ENCODE measurements around the gene UAP1L1.
"Not testable (repeated sequence)": the region's sequence is repeated elsewhere in the genome, so short reads cannot be mapped to it uniquely, and the experiment has no call there.

Gene UAP1L1

GRCh38 chr9:137114220-137114612 is 36.9 kb downstream of the UAP1L1 start:
- no peak for DNase-seq (ENCODE audit: low read depth in 2 of 2)

- peak; percentile 54 to 75 for DNase-seq (ENCODE audit: low read depth in 2 of 2)
Observed at GRCh38 chr9:137114613-137115393, 37.5 kb downstream of the UAP1L1 start, which contains the start of gene DPP7. Gene DPP7, minus strand, starts transcription at chr9:137114733. Its CDS starts 20 bp downstream, at chr9:137114713.

- DNase-seq (ENCODE audit: low read depth in 2 of 2): no peak
Observed at GRCh38 chr9:137115394-137116026, 38.2 kb downstream of the UAP1L1 start.

GRCh38 chr9:137116027-137116507 is 38.8 kb downstream of the UAP1L1 start:
- no peak for DNase-seq (ENCODE audit: low read depth in 2 of 2)

GRCh38 chr9:137116728-137117127 is 39.4 kb downstream of the UAP1L1 start:
- no peak for DNase-seq (ENCODE audit: low read depth in 2 of 2)

DNA sequence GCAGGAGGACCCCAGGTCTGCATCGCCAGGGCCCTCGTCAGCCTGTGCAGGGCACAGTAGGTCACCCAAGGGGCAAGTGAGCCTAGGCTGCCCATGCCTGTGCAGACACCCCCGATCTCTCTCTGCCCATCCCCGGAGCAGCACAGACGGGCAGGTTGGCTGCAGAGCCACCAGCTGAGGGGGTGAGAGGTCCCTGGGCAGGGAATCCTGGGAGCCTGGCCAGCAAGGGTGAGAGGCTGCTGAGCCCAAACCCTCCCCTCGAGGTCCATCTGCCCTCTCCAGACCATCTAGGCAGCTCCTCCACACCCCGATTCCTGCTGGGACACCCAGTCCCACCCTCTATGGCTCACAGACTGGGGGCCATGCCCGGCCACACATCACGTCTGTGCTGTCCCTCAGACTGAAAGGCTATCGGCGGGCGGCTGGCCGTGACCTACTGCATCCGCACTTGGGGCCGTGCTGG is 40.0 kb downstream of the UAP1L1 start:
- DNase-seq (ENCODE audit: low read depth in 2 of 2): no peak

DNA sequence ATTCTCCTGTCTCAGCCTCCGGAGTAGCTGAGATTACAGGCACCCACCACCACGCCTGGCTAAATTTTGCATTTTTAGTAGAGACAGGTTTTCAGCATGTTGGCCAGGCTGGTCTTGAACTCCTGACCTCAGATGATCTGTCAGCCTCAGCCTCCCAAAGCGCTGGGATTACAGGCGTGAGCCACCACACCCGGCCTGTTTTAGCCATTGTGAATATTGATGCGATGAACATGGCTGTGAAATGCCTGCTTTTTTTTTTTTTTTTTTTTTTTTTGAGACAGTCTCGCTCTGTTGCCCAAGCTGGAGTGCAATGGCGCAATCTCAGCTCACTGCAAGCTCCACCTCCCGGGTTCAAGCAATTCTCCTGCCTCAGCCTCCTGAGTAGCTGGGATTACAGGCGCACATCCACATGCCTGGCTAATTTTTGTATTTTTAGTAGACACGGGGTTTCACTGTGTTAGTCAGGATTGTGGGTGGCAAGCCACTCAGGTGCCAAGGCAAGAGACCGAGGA is 40.8 kb downstream of the UAP1L1 start:
- DNase-seq (ENCODE audit: low read depth in 2 of 2): not testable (repeated sequence)

- DNase-seq (ENCODE audit: low read depth in 2 of 2): not testable (repeated sequence)
Observed at GRCh38 chr9:137121927-137122795, 44.8 kb downstream of the UAP1L1 start.

- not testable (repeated sequence) for DNase-seq (ENCODE audit: low read depth in 2 of 2)
Observed at GRCh38 chr9:137122796-137123467, 45.6 kb downstream of the UAP1L1 start.

DNA sequence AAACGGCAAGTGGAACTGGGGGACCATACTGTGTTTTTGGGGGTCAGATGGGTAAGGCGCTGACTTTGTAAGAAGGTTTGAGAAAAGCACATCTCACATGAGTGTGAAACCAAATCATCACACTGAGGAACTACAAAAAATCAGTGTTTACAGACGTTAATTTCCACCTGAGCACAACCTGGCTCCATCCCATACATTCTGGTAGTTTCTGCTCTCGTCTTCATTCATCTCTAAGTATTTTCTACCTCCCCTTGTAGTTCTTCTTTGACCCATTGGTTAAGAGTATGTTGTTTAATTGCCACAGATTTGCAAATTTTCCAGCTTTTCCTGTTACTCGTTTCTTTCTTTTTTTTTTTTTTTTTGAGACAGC is 46.1 kb downstream of the UAP1L1 start:
- no peak for DNase-seq (ENCODE audit: low read depth in 2 of 2)

GRCh38 chr9:137123952-137124462 is 46.7 kb downstream of the UAP1L1 start:
- DNase-seq (ENCODE audit: low read depth in 2 of 2): not testable (repeated sequence)

DNA sequence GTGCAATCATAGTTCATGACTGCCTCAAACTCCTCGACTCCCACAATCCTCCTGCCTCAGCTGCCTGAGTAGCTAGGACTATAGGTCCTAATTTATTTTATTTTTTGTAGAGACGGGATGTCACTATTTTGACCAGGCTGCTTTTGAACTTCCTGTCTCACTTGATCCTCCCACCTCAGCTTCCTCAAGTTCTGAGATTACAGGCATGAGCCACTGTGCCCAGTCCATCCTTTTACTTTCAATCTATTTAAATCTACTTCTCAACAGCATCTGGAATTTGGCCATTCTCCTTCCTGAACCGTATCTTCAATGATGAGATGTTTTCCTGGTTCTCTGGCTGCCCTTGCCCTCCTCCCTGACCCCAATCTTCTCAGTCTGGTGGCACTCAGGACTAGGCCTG is 49.5 kb downstream of the UAP1L1 start:
- no peak for DNase-seq (ENCODE audit: low read depth in 2 of 2)

- no peak for DNase-seq (ENCODE audit: low read depth in 2 of 2)
Observed at GRCh38 chr9:137127301-137128157, 50.2 kb downstream of the UAP1L1 start.

GRCh38 chr9:137128158-137128861 is 51.0 kb downstream of the UAP1L1 start:
- no peak for DNase-seq (ENCODE audit: low read depth in 2 of 2)

- no peak for DNase-seq (ENCODE audit: low read depth in 2 of 2)
Observed at GRCh38 chr9:137128862-137129455, 51.6 kb downstream of the UAP1L1 start.

DNA sequence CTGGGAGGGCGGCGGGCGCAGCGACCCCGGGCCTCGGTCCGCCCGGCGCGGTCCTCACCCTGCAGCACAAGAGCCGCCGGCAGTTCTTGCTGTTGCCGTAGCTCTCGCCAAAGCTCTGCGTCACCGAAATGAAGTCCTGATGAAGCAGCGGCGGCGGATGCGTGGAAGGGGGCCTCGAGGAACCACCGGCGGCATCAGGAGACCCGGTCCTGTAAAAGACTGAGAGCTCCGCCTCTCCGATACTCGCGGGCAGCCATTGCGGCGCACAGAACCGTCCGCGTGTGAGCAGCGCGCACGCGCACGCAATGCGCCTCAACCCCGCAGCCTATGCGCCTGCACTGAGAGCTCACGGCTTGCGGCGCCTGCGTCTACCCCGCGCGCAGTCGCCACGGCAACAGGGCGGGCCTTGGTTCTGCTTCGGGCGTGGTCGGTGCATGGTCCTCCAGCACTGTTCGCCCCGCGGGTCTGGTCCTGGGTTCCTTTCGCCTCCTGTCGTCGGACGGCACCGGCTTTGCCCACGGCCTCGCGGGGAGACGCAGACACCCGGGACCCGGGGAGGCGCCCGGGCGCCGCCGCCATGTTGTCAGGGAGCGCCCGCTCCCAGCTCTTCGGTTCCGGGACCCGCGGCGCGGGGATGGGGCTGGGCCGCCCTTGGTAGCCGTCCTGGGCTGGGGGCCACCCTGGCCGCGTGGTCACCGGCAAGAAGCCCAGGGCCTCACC is 52.3 kb downstream of the UAP1L1 start:
- DNase-seq (ENCODE audit: low read depth in 2 of 2): peak; percentile 82 to 84

GRCh38 chr9:137130176-137130755 is 52.9 kb downstream of the UAP1L1 start:
- no peak for DNase-seq (ENCODE audit: low read depth in 2 of 2)

Data from stimulated activated CD4-positive, alpha-beta T cell treated with anti-CD3 and anti-CD28 coated beads, Interleukin-15, amount 100 ng/mL, for 48 hours (primary cell).